HG03039 (cell line): ENCODE results near the gene ABLIM3.

Experiments
- ATAC-seq: cut with Tn5 transposase; IDR thresholded peaks from one replicate; pipeline ENCODE4 v1.9.1; 2021; ENCODE audit warnings: mild to moderate bottlenecking, moderate library complexity; ENCODE audit not compliant: unreplicated experiment

ABLIM3 gene

DNA sequence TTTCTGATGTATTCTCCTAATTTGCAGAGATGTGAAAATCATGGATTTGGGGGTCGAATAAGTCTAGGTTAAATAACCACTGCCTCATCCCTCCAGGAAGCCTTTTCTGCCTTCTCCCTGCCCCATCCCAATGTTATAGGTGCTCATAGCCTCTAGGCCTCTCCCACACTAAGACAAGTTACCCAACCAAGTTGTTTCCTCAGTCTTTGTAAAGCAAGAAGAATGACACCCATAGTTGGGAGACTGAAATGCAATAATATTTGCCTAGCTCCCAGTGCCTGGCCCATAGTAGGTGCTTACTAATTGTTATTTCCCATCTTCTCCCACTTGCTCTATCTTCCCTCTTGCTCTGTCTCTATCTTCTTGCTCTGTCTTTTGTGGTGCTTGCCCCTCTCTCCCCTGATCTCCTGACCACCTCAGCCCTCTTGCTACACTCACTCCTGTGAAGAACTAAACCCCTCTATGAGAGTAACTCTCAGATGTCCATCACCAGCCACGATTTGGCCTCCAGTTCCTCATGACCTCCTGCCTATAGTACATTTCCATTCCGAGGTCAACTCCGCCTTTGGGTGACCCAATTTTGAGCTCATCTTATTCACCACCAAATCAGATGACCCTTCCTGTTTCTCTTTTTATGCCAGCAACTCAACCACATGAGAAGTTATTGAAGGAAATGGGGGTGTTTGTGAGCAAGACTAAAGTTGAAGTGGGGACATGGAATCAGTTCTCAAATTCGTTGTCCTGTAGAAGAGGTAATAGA, 137.3 kb downstream of the ABLIM3 start:
- ATAC-seq: no peak

DNA sequence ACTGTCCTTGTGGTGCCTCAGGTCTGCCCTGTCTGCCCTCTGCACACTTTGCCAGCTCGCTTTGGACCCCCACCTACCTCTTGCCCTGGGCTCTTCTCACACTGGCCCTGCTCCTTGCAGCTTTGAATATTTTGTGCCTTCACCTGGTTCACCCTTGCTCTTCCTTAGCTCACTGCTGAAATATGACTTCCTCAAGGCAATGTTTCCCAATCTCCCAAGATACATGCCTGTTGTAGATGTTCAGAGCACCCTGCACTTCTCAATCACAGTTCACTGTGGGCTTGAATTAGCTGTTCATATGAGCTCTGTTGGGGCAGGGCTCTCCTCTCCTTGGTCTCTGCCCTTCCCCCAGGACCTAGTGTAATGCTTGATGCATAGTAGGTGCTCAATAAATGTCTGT, 138.4 kb downstream of the ABLIM3 start:
- no peak for ATAC-seq

DNA sequence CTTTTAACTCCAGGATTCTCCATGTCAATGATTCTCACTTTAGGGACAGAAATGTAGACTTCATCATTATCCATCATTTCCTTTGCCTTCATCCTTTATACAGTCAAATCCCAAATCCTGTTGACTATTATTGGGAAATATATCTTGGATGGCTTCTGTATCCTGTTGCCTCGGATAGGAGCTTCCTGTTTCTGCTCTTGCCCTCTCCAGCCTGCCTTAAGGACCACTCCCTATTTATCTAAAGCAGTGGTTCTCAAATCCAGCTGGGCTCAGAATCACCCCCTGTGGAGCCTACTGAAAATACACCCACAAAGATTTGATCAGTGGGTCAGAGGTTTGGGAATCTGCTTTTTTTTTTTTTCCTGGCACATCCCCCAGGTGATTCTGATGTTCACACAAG, 138.8 kb downstream of the ABLIM3 start:
- no peak for ATAC-seq

DNA sequence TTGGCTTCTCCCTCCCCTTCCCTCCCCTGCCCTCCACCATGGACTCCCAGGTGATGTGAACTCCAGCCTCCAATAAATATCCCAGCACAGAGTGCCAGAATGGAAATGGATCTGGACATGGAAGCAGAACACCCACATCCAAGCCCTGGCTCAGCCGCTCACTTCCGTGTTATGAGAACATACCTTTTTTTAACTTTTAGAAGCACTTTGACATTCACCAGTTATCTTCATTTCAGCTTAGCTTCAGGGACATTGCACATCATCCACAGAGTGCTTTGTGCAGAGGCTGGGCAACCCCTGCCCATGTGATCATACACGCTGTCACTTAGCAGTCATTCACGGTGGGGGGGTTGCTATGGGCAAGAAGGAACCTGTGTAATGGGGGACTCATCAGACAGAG, 139.5 kb downstream of the ABLIM3 start:
- ATAC-seq: no peak

DNA sequence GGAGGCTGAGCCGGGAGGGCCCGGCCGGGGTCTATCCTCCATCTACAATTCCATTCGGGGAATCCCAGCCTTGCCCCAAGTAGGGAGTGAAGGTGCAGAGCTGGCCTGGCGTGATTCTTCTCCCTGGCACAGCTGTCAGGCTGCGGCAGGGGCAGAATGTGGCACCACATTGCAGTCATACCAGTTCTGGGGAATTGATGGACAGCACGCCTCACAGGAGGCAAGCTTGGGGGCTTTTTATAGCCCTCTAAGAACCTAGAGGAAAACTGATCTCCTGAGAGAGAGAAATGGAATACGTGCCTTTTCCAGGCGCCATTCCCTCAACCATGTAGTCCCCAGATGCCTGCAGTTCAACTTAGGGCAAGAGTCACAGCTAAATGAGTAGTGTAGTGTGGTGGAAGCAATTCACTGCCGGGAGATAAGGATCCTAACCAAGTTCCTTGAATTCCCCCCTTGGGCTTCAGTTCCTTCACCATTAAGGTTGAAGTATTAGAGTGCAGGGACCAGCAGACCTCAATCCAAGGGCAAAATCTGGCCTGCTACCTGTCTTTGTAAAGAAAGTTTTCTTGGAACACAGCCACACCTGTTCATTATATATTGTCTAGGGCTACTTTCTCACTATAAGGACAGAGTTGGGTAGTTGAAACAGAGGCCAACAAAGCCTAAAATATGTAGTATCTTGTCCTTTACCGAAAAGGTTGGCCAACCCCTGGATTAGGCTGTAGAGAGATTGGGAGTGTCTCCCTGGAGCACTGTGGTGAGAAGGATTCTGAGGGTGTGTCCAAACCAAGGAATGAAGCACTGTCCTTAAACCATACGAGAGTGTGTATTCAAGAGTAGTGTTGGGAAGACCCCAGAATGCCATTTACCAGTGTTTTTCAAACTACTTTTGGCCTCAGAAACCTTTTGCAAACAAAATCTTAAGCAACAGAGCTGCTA, 141.0 kb downstream of the ABLIM3 start:
- ATAC-seq: no peak

DNA sequence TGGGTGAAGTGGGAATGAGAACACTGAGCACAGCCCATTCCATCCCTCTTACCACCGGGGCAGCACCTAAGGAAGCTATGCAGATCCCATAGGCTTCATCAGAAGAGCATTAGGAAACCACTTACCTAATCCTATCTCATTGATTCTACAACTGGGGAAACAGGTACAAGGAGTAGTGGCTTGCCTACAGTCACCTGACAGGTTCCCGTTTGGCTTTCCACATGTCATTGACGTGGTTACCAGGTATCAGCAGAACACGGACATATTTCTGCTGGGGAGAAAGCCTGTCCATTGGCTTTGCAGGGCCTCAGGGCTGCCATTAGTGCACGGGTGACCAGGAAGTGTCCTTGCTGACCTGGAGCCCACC, 141.7 kb downstream of the ABLIM3 start:
- no peak for ATAC-seq

DNA sequence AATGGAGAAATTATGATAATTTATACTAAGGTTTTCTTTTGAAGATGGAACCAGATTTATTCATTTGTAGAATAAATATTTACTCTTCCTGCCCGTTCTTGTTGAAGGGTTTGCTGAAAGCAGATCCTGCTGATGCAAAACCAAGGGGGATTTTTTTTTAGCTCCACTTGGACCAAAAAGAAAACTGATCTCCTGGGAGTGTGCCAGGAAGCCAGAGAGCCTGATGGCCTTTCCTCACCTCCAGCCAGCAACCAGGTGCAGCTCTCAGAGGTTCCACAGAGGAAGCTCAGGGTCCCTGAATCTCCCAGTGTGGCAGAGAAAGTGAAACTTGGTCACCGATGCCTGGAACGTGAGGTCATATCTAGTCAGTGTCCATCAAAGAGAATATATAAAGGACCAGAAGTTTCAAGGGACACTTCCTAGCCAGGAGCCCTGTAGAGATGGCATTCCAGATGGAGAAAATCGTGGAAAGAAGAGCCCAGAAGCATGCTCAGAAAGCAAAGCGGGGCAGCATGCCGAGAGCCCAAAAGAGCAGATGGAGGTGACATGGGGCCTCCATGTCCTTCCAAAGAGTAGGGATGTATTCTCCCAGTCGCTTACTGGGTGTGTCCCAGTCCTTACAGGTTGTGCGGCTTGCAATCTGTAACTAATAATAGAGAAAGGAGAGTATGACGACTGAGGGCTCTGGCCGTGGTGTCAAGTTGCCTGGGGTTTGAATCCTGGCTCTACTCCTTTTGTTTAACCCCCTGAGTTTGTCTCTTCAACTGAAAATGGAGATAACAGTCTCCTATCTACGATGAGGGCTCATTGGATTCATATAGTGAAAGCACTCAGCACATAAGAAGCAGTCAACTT, 142.6 kb downstream of the ABLIM3 start:
- no peak for ATAC-seq

DNA sequence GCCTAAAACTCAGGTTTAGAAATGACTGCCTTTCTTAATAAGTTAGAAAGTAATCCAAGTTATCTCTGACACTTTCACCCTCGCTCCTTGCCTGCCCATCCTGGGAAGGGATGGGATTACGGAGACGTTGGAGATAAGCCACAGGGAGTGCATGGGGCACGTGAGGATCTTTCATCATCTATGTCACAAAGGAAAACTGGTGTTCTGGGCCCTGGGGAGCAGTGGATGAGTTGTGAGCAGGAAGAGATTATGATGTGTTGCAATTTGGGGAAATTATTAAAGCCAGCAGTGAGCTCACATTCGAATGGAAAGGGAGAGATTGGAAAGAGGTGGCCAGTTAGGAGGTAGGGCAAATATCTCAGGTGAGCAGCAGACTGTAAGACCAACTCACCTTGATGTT, 143.2 kb downstream of the ABLIM3 start:
- no peak for ATAC-seq

DNA sequence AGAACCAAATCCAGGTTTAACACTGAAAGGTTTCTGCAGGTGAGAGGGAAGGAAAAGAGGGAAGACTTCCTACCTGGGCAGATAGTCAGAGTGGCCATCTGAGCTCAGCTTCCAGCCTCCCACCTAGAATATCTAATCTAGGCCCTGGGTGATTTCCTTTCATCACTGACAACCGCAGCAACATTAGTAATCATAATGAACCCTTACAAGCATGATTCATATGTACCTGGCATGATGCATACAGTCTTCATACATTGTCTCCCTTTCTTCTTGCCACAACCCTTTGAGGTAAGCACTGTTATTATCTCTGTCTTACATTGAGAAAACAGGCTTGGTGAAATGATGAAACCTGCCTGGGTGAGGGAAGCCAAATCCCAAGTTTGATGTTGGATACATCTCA, 143.9 kb downstream of the ABLIM3 start:
- no peak for ATAC-seq

DNA sequence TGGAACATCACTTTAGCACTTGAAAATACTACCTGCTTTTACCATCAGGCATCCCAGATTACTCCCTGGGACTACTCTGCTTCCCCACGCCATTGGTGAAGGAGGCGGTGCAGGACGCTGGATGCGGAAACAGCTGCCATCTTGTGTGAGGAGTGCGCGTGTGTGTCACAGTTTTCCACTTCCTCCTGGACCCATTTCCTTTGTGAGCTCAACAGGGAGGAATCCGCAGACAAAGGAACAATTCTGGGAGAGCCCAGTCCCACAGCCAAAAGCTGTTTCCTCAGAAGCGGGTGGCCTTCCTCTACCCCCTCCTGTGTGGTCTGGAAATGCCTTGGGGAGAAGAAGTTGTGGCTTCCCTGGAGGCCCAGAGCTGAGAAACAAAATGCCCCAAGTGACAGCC, 147.1 kb downstream of the ABLIM3 start:
- ATAC-seq: no peak

DNA sequence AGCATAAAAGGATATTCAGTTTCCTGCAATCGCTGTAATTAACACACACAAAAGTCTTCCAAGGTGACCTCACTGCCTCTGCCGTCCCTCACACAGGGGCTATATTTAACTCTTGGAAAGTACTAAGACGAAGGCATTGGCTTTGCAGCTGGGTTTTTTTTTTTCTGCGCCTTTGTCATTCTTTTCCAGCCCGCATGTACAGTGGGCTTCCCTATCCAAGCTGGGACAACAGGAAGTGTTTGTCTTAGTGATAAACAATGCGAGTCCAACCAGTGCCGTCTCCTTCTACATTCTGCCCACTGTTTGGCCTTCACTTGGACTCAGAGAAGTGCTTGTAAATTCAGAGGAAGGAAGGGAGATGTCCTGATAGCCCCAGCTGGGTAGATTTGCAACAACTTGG, 148.0 kb downstream of the ABLIM3 start:
- no peak for ATAC-seq

DNA sequence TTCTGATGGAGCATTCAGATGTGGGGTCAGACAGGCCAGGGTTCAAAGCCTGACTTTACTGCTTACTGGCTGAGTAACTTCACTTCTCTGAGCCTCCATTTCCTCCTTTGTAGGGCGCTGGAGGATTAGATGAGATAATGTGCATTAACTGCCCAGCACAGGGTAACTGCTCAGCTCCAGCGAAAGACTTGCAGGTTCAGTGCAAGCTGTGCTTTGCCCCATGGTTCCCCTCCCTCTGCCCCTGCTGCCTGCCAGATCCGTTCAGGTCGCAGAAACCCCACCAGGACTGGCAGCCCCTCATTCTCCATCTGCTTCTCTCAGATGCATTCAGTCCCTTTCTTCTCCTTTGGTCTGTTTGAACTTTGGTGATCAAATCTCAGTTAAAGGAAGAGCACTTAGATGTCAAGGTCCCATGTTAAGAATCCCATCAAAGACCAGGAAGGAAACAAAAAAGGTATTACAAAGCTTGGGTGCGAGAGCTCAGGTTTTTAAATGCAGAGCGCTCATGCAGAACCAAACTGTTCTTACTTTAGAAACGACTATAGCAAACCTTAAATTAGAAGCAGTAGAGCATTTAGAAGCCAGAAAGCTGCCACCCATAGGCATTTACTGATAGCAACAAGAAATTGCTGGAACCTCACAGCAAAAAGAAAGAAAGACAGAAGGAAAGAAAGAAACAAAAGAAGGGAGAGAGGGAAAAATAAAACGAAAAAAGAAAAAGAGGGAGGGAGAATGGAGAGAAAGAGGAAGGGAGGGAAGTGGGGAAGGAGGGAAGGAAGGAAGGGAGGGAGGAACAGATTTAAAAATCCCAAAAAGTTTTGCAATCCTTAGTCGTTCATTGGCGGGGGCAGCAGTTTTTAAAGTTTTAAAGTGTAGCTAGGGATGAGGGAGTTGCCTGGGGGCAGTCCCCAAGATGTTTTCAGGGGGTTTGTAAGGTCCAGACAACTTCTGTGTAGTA, 153.9 kb downstream of the ABLIM3 start:
- ATAC-seq: no peak

DNA sequence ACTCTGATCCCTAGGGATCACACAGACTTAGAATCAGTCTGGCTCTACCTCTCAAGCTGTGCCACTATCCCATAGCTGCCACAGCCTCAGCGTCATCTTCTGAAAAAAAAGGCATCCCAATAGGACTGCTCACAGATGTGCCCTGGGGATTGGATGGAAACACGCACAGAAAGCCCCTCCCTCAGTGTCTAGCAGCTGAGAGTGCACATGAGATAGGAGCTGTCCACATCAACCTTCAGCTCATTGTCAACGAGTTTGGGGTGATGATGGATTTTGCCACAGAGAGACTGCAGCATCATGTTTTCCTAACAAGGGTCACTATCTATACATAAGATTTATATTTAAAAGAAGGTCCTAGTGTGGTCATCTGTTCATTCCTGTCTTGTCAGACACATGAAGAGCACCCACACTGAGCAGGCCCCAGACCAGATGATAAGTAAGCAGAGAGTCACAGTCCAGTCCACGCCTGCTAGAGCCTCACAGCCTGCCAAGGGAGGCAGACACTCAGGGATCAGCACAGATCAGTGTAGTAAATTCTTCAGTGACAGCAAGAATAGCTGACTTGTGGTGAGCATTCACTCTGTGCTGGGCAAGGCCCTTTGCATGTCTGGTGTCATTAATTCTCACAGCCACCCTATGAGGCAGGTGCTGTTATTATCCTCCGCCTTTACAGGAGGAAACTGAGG, 156.2 kb downstream of the ABLIM3 start:
- ATAC-seq: no peak

DNA sequence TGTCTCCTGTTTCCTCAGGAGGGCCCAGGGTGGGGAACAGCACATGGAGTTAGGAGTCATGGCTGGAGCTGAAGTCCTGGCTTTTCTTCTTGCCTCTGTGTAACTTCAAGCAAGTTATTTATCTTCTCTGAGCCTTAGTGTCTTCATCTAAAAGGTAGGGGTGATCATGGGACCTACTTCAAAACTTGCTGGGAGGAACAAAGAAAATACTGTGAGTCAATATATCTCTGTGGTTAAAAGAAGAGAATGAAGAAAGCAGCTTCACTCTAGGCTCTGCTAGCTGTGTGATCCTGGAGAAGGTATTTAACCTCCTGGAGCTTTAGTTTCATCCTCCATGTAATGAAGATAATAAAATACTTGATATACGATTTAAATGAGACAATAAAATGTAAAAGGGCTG, 156.9 kb downstream of the ABLIM3 start:
- ATAC-seq: no peak

DNA sequence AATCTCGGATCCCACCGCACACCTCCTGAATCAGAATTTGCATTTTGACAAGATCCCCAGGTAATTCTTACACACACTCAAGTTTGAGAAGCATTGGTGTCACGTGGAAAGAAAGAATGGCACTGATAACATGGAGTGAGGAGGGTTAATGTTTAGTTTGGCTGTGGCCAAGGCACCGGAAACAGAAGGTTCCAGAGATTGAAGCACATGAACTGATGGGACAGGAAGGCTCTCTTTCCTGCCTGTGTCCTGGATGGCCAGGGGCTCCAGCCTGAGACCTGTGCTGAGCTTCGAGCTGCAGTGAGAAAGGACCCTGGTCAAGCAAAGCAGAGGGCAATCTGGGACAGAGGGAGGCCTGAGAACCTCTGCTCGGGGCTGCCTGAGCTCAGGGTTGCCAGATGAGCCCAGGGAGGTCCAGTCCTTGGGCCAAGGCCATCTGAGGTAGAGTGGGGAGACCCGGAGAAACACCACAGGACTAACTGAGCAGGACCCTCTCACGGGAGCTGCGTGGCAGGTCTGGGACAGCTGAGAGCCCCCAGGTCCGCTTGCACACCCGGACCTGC, 157.6 kb downstream of the ABLIM3 start:
- ATAC-seq: no peak

DNA sequence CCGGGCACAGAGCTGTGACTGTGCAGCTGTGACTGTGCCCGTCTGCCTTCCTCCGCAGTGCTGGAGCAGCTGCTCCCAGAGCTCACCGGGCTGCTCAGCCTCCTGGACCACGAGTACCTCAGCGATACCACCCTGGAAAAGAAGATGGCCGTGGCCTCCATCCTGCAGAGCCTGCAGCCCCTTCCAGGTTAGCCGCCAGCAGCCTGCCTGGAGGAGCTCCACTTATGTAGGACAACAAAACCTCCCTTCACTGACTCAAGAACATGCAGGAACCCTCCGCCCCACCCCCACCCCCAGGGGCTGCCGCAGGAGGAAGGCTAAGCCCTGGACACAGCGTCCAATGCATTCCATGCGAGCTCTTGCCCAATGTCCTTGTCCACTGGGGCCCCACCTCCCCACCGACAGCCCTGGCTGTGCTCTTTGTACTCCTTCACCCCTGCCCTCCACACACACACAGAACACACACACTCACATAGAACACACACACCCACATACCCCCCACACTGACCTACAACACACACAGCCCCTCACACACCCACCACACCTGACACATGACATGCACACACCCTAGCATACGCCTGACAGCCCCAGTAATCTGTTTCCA, 158.3 kb downstream of the ABLIM3 start:
- no peak for ATAC-seq

DNA sequence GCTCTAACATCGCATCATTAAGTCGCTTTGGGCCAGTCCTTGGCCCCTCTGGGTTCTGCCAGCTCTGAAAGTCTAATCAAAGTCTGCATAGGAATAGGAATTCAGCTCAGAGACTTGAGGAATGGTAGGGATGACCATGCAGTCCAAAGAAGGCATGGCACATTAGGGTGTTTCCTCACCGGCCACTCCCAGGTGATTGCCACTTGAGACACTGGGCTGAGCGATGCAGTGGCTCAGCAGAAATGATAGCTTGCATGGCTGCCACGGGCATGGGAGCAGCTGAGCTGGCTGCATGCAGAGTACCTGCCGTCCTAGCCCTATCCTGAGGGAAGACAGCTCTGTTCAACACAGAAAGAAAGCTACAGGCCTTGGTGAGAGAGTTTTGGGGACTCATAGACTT, 159.1 kb downstream of the ABLIM3 start:
- ATAC-seq: no peak

DNA sequence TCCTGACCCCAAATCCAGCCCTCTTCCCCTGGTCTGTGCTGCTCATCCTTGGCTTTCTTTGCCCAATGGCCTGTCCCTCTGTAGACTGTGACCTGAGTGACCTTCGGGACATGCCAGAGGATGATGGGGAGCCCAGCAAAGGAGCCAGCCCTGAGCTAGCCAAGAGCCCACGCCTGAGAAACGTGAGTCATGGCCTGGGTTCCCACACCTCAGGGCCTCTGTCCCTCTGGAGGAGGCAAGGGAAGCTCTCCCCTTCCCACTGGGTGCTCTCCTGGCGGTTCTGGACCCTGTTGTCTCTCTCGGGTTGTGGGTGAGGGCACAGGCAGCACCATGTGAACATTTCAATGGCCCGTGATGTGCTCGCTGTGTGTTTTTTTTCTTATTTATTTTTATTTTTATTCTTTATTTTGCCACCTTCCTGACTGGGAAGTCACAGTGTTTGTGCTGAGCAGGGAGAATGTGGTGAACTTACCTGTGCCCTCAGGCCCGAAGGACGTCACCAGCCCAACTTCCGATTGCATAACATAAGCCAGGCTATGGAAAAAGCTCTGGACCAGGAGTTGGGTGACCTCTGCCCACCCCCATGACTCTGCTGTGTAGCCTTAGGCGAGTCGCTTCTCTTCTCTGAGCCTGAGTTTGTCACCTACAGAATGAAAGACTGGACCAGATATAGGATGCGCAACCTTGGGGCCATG, 159.9 kb downstream of the ABLIM3 start:
- ATAC-seq: no peak
